ENCODE data around the gene GALNT15.

The GALNT15 gene

DNA sequence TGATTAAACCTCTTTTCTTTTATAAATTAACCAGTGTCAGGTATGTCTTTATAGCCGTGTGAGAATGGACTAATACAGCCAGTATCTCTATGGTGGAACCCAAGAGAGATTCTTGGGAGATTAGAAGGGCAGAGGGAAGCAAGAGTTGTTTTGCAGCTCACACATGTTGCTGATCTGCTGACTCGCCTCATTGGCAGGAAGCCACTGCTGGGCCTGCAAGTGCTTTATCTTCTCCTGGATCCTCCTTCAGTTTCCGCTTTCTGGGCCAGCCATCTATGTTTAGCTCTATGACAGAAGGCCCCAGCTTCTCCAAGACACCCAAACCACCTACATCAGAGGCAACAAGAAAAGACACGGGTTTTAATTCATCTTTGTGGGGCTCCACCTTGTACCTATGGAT is 23.4 kb upstream of the GALNT15 start:
- in situ Hi-C loops (cut with MboI; ENCODE audit: low sequenced_read_pairs), result no loop called here

GRCh38 chr3:16168211-16168610 is 6.3 kb upstream of the GALNT15 start:
- in situ Hi-C loops (cut with MboI; ENCODE audit: low sequenced_read_pairs), result no loop called here

DNA sequence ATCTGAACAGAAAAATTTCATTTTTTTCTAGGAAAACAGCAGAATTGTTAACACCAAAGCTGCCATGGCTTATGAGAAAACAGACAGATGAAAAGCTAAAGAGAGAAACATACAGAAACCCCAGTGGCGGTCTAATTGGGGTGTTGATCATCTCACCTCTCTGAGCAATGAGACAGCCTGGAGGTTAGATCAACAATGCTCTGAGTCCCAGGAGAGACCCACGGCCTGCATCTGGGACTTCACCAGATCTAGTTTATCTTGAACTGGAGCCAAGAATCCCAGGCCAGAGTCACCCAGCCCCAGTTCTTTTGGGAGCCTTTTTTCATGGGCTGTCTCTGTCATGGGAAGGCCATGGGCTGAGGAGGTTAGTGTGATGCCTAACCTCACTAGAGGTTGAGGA is 3.5 kb upstream of the GALNT15 start:
- in situ Hi-C loops (cut with MboI; ENCODE audit: low sequenced_read_pairs), result no loop called here

GRCh38 chr3:16171825-16172224 is 2.7 kb upstream of the GALNT15 start:
- in situ Hi-C loops (cut with MboI; ENCODE audit: low sequenced_read_pairs), result no loop called here

DNA sequence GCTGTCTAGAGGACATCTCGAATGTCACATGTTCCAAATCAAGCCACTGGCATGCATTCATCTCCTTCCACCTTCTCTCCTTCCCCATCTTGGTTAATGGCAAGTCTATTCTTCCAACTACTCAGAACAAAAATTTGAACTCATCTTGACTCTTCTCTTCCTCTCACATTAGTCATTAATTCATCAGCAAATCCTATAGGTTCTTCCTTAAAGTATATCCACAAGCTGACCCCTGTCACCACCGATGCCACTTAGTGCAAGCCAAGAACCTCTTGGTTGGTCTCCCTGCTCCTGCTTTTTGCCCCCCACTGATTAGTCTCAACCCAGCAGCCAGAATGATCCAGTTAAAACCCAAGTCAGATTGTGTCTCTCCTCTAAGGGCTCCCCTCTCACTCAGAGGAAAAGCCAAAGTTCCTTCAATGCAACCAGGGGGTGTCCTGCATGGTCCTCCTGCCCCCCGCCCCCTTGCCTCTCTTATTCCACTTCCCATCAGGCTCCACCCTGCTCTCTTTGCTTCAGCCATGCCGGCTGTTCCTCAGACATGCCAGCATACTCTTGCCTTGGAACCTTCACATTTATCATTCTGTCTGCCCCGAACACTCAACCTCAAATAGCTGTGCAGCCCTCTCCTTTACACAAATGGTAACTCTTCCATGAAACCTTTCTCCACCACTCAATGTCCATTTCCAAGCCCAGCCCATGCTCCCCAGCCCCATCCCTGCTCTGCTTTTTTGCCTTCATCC is 1.0 kb upstream of the GALNT15 start:
- in situ Hi-C loops (cut with MboI; ENCODE audit: low sequenced_read_pairs), result no loop called here

- in situ Hi-C loops (cut with MboI; ENCODE audit: low sequenced_read_pairs), result no loop called here
These were observed 489 bp upstream of the GALNT15 start for GRCh38 chr3:16174026-16174355.

DNA sequence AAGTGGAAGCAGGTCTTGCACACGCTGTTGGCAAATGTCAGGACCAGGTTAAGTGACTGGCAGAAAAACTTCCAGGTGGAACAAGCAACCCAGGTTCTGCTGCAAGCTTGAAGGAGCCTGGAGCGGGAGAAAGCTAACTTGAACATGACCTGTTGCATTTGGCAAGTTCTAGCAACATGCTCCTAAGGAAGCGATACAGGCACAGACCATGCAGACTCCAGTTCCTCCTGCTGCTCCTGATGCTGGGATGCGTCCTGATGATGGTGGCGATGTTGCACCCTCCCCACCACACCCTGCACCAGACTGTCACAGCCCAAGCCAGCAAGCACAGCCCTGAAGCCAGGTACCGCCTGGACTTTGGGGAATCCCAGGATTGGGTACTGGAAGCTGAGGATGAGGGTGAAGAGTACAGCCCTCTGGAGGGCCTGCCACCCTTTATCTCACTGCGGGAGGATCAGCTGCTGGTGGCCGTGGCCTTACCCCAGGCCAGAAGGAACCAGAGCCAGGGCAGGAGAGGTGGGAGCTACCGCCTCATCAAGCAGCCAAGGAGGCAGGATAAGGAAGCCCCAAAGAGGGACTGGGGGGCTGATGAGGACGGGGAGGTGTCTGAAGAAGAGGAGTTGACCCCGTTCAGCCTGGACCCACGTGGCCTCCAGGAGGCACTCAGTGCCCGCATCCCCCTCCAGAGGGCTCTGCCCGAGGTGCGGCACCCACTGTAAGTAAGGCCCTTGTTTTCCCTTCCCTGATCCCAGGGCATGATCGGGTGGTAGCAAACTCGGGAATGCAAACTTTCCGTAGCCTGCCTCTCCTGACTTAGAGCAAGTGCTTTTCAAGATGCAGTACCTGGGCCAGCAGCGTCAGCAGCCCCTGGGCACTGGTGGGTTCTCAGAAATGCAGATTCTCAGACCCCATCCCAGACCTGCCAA is 759 bp downstream of the GALNT15 start:
- in situ Hi-C loops (cut with MboI; ENCODE audit: low sequenced_read_pairs), result no loop called here

DNA sequence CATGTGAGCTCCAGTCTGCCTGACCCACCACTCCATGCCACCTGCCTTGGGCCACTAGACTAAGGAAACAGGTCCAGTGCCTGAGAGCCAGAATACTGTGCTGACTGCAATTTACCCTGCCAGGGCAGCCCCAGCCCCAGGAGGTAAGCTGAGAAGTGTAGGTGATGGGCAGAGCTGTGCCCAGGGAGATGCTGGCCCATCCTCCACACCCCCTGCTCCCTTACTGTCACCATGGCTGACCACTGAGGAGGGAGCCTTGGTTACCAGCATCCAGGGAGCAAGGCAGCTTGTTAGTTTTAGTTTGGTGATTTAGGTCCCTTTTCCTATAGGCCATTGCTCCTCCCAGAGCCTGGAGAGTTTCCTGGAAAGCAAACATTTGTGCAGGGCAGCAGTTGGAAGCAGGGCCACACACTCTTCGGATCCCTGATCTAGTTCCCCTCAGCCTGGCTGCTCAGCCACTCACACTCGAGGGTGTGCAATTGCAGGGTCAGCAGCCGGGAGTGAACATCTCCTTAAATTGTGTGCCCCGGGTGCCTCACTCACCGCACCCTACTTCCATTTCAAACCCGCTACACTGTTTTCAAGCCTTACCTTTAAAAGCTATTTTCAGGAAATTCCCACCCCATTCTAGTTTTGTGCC is 2.0 kb downstream of the GALNT15 start:
- in situ Hi-C loops (cut with MboI; ENCODE audit: low sequenced_read_pairs), result no loop called here

DNA sequence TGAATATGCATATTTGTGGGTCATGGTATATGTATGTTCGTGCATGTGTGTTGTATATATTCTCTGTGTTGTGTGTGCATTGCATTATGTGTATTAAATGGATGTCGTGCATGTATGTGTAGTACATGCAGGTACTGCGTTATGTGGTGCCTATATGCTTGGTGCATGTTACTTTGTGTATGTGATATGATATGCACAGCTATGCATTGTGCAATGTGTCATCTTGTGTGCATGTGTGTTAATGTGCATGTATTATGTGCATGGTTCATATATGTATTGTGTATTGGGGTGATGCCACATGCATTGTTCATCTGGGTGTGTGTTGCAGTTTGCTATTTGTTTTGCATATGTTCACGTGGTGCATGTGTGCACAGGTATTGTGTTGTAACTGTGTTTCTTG is 2.9 kb downstream of the GALNT15 start:
- in situ Hi-C loops (cut with MboI; ENCODE audit: low sequenced_read_pairs), result no loop called here

GRCh38 chr3:16177962-16178627 is 3.6 kb downstream of the GALNT15 start:
- in situ Hi-C loops (cut with MboI; ENCODE audit: low sequenced_read_pairs), result no loop called here

- in situ Hi-C loops (cut with MboI; ENCODE audit: low sequenced_read_pairs), result no loop called here
These were observed 4.1 kb downstream of the GALNT15 start for GRCh38 chr3:16178628-16178988.

- in situ Hi-C loops (cut with MboI; ENCODE audit: low sequenced_read_pairs), result no loop called here
These were observed 4.8 kb downstream of the GALNT15 start for GRCh38 chr3:16179261-16179660.

GRCh38 chr3:16179771-16180736 is 5.6 kb downstream of the GALNT15 start:
- in situ Hi-C loops (cut with MboI; ENCODE audit: low sequenced_read_pairs), result no loop called here

- in situ Hi-C loops (cut with MboI; ENCODE audit: low sequenced_read_pairs), result no loop called here
These were observed 6.3 kb downstream of the GALNT15 start for GRCh38 chr3:16180737-16181134.

- in situ Hi-C loops (cut with MboI; ENCODE audit: low sequenced_read_pairs), result no loop called here
These were observed 6.9 kb downstream of the GALNT15 start for GRCh38 chr3:16181361-16181760.

- in situ Hi-C loops (cut with MboI; ENCODE audit: low sequenced_read_pairs), result no loop called here
These were observed 7.7 kb downstream of the GALNT15 start for GRCh38 chr3:16182183-16182582.

DNA sequence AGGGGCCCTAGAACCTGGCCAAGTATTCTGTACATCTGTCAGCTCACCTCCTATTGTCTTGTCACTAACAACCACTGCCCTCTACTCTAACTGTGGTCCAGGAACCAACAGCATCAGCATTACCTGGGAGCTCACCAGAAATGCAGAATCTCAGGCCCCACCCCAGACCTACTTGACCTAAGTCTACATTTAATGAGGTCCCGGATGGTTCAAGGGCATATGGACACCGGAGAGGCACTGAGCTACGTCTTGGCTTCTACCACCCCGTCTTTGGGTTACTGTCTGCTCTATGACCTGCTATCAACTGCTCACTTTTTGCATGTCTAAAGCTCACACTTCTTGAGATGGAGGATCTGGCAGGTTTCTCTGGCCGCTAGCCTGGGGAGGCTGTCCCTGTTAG is 8.1 kb downstream of the GALNT15 start:
- in situ Hi-C loops (cut with MboI; ENCODE audit: low sequenced_read_pairs), result no loop called here

DNA sequence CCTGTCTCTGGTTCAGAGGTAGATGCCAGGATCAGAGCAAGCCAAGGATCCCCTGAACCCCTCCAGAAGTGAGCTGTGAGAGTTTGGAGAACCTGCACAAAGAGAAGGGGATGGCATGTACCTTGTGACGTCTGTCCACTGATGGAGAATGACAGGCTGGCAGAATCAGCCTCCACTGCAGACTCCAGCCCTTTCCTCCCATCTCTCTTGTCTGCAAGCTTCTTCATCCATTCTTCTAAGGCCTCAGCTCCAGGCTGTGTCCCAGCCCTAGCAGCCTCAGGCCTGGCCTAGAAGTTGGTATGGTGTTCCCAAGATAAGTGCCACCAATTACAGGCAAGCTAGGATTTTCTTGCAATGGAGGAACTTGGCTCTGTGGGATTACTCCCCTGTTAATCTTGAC is 8.6 kb downstream of the GALNT15 start:
- in situ Hi-C loops (cut with MboI; ENCODE audit: low sequenced_read_pairs), result no loop called here

GRCh38 chr3:16183601-16184270 is 9.3 kb downstream of the GALNT15 start:
- in situ Hi-C loops (cut with MboI; ENCODE audit: low sequenced_read_pairs), result no loop called here

GRCh38 chr3:16186086-16186485 is 11.6 kb downstream of the GALNT15 start:
- in situ Hi-C loops (cut with MboI; ENCODE audit: low sequenced_read_pairs), result no loop called here

Measured in HL-60/S4 (cell line).